Smooth muscle cell (in vitro differentiated cells): Measurements from ENCODE around the gene GPR4. TPM values are rescaled to one million over a fixed set of nuclear protein-coding genes. Genes with fewer than 3 reads are reported as not detected.

Experiments used
- DNase-seq: peaks from one replicate; lab custom pipeline; 2025; ENCODE audit not compliant: unreplicated experiment; lab: John Stamatoyannopoulos, UW
- H2AFZ ChIP-seq: fragments of 200-600 bp; sonication (generic); 2 replicates; pipeline ENCODE4 v1.6.0; 2016; ENCODE audit warnings: antibody characterized with exemption, low read depth, mild to moderate bottlenecking
- H3F3A ChIP-seq: fragments of 200-600 bp; sonication (generic); 2 replicates; pipeline ENCODE4 v1.6.0; 2017; ENCODE audit warnings: antibody characterized with exemption, low read depth
- H3K27ac ChIP-seq: fragments of 200-600 bp; sonication (generic); 2 replicates; pipeline ENCODE4 v1.5.1; 2016; ENCODE audit warnings: low read depth, mild to moderate bottlenecking
- H3K27me3 ChIP-seq: fragments of 200-600 bp; sonication (generic); 2 replicates; pipeline ENCODE4 v1.6.1; 2016; ENCODE audit warnings: low read depth, mild to moderate bottlenecking
- H3K36me3 ChIP-seq: fragments of 200-600 bp; sonication (generic); 2 replicates; pipeline ENCODE4 v1.5.1; 2016; ENCODE audit warnings: low read depth
- H3K4me1 ChIP-seq: fragments of 200-600 bp; sonication (generic); 2 replicates; pipeline ENCODE4 v1.5.1; 2016; ENCODE audit warnings: low read depth
- H3K4me2 ChIP-seq: fragments of 200-600 bp; sonication (generic); 2 replicates; pipeline ENCODE4 v1.6.0; 2016; ENCODE audit warnings: mild to moderate bottlenecking
- H3K4me3 ChIP-seq: fragments of 200-600 bp; sonication (generic); 2 replicates; pipeline ENCODE4 v1.5.1; 2016; ENCODE audit warnings: mild to moderate bottlenecking
- H3K79me2 ChIP-seq: fragments of 200-600 bp; sonication (generic); 2 replicates; pipeline ENCODE4 v1.6.0; 2016; ENCODE audit warnings: low read depth, mild to moderate bottlenecking
- H3K9ac ChIP-seq: fragments of 200-600 bp; sonication (generic); 2 replicates; pipeline ENCODE4 v1.6.0; 2016; ENCODE audit warnings: low read depth
- H3K9me3 ChIP-seq: fragments of 200-600 bp; sonication (generic); replicated peaks from 2 replicates; pipeline ENCODE4 v1.5.1; 2016; ENCODE audit warnings: low read depth
- H4K20me1 ChIP-seq: fragments of 200-600 bp; sonication (generic); 2 replicates; pipeline ENCODE4 v1.6.0; 2016; ENCODE audit warnings: low read depth
- CTCF ChIP-seq: fragments of 200-600 bp; sonication (generic); IDR thresholded peaks from 2 replicates; pipeline ENCODE4 v1.5.1; 2017; ENCODE audit warnings: borderline replicate concordance, mild to moderate bottlenecking, antibody characterized with exemption; ENCODE audit not compliant: insufficient read depth, poor library complexity, severe bottlenecking
- WGBS: methylation state at CpG from one replicate; pipeline ENCODE4 v1.1.7; 2016; ENCODE audit warnings: low lambda C conversion rate; 5-methylcytosine and 5-hydroxymethylcytosine counted together
- polyA plus RNA-seq: library from polyadenylated mRNA; unstranded; fragments of >200 nt; fragmentation: Nextera tagmentation; extraction: Ambion mirVana; gene quantifications from 2 replicates; pipeline ENCODE4 v1.2.1, GENCODE V29; 2016
- total RNA-seq: library from RNA; depleted of rRNA; stranded (reverse); fragments of >200 nt; gene quantifications from 2 replicates; pipeline ENCODE4 v1.2.3, GENCODE V29; 2014

Gene GPR4
- total and polyA plus RNA-seq, 2 experiments from 2014 or later: not detected

GRCh38 chr19:45643024-45643926 lies 41.3 kb upstream of the GPR4 start:
- peak overlapping the region; percentile 64 for H3K4me2 ChIP-seq
- DNase-seq: peak; percentile 81
- no peaks in the 10 kb centered on the region for H4K20me1 ChIP-seq
- peak overlapping the region; percentile 17 for H3K4me3 ChIP-seq
- H3K9me3 ChIP-seq: no peaks in the 10 kb centered on the region
- TF ChIP-seq CTCF: peak; percentile 97
- H3K4me1 ChIP-seq: peaks cover 11% of the 10 kb centered on the region
- H3K27ac ChIP-seq: peak overlapping the region; percentile 66
- 4% methylated on average over 36 of the region's 39 CpGs for WGBS
- no peaks in the 10 kb centered on the region for H3K79me2 ChIP-seq
- H2AFZ ChIP-seq: peak overlapping the region; percentile 40
- H3K9ac ChIP-seq: no peak overlapping the region
- peaks cover 43% of the 10 kb centered on the region for H3F3A ChIP-seq
- no peaks in the 10 kb centered on the region for H3K36me3 ChIP-seq
- H3K27me3 ChIP-seq: no peaks in the 10 kb centered on the region

DNA sequence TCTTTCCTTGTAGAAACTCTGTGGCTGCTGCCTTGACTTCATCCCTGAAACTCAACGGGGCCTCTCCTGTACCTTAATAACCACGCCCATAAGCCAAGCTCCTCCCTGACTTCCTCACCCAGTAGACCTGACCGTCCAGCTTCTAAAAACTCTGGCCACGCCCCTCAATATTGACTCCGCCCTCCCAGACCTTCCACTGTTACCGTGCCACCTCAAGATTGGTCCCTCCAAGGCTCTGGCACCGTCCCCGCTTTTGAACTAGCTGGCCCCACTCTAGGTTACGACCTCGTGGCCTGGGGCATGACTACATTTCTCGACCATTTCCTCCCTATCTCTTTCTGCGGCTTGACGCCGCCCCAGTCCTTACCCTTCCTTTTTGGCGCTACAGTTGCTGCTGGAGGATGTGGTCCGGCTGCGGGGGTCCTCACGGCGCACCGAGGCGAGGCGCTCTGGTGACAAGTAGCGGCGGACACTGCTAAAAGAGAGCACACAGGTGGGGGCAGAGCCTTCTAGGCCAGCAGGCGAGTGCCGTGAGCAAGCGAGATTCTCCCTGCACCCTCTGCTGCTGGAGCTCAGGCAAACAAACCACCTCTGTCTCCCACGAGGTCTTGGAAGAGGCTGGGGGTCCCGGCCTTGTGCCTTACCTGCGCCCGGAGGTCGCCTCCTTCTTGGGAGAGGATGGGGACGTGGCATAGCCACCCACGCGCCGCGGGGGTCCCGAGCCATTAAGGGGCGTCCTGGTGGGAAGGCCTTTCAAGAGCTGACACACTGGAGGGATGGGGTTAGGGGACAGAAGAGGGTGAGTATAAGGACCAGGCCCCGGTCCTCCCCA lies 39.5 kb upstream of the GPR4 start:
- Histone ChIP-seq H3K9me3 (no peaks in the 10 kb centered on the region), H3K27me3 (no peaks in the 10 kb centered on the region), H2AFZ (peak overlapping the region; percentile 46), H3F3A (peaks cover 47% of the 10 kb centered on the region), H3K4me2 (peak overlapping the region; percentile 85), H4K20me1 (no peaks in the 10 kb centered on the region), H3K27ac (peak overlapping the region; percentile 66), H3K4me3 (peak overlapping the region; percentile 41), H3K4me1 (peaks cover 17% of the 10 kb centered on the region), H3K79me2 (peaks cover 3% of the 10 kb centered on the region), H3K36me3 (no peaks in the 10 kb centered on the region), H3K9ac (no peak overlapping the region)
- no peak for TF ChIP-seq CTCF
- DNase-seq: peak; percentile 53
- whole genome bisulfite sequencing: 2% methylated on average over 39 of the region's 40 CpGs

DNA sequence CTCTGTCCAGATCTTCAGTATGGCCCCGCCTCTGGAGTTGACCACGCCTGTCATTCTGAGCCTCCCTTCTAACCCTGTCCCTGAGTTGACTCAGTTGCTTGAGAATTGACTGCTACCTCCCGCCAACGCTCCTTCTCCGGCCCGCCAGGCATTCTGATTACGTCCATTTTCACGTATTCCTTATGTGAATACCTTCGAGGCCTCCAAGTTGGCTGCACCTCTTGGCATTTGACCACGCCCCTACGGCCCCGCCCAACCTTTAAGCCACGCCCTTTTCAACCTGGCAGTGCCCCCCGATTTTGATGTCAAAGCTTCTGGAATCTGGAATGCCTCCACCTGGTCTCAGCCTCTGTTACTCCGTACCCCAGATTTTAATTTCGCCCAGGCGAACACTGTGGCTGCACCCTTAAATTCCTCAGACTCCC lies 38.8 kb upstream of the GPR4 start:
- Histone ChIP-seq H3F3A (peaks cover 47% of the 10 kb centered on the region), H3K79me2 (peaks cover 3% of the 10 kb centered on the region), H3K4me3 (peak overlapping the region; percentile 41), H3K4me1 (peaks cover 17% of the 10 kb centered on the region), H3K9me3 (no peaks in the 10 kb centered on the region), H3K27me3 (no peaks in the 10 kb centered on the region), H3K4me2 (peak overlapping the region; percentile 85), H4K20me1 (no peaks in the 10 kb centered on the region), H3K9ac (no peak overlapping the region), H2AFZ (no peak overlapping the region), H3K27ac (peak overlapping the region; percentile 66), H3K36me3 (no peaks in the 10 kb centered on the region)
- WGBS: 49% methylated on average over 17 of the region's 17 CpGs
- DNase-seq: no peak
- no peak for TF ChIP-seq CTCF
